Hepatocyte (in vitro differentiated cells): ENCODE results near the gene NARS2.

Experiments
- EZH2 ChIP-seq: fragments of 200-600 bp; sonication (generic); IDR thresholded peaks from 2 replicates; pipeline ENCODE4 v1.6.1; 2016; ENCODE audit warnings: antibody characterized with exemption, mild to moderate bottlenecking, borderline replicate concordance
- EZH2phosphoT487 ChIP-seq: fragments of 200-600 bp; sonication (generic); IDR thresholded peaks from one replicate; pipeline ENCODE4 v1.6.1; 2018; ENCODE audit warnings: antibody characterized with exemption, mild to moderate bottlenecking, low read depth, moderate library complexity; ENCODE audit not compliant: unreplicated experiment, severe bottlenecking
- TF ChIP-seq, protein P1 (sequence below): fragments of 200-600 bp; sonication (generic); IDR thresholded peaks from 2 replicates; pipeline ENCODE4 v1.5.1; 2016; ENCODE audit warnings: antibody characterized with exemption, mild to moderate bottlenecking; ENCODE audit not compliant: poor library complexity

DNA sequence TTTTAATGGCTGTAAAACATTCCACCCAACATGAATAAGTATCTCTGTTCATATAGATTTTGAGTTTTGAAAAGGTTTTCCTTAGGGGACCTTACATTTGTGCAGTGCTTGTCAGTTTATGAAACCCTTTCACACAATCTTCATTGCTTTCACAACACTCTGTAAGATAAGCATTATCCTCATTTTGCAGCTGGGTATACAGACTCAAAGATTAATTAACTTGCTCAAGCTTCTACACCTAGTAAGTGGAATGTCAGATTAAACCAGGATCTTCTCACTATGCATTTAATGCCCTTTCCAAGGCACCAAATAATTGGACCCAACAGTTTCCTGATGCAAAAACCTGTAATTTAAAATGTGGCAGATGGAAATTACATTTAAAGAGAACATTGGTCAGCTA is 145.5 kb downstream of the NARS2 start:
- TF ChIP-seq, protein P1, sequence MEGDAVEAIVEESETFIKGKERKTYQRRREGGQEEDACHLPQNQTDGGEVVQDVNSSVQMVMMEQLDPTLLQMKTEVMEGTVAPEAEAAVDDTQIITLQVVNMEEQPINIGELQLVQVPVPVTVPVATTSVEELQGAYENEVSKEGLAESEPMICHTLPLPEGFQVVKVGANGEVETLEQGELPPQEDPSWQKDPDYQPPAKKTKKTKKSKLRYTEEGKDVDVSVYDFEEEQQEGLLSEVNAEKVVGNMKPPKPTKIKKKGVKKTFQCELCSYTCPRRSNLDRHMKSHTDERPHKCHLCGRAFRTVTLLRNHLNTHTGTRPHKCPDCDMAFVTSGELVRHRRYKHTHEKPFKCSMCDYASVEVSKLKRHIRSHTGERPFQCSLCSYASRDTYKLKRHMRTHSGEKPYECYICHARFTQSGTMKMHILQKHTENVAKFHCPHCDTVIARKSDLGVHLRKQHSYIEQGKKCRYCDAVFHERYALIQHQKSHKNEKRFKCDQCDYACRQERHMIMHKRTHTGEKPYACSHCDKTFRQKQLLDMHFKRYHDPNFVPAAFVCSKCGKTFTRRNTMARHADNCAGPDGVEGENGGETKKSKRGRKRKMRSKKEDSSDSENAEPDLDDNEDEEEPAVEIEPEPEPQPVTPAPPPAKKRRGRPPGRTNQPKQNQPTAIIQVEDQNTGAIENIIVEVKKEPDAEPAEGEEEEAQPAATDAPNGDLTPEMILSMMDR, result no peak
- TF ChIP-seq EZH2 (no peak), EZH2phosphoT487 (no peak)
